Germinal center (tissue), 1 donor: ENCODE results near the gene TCF15.

ENCODE experiments used
- DNase-seq: peaks from one replicate; pipeline ENCODE4 v3.0.0; 2012; ENCODE audit warnings: mixed read lengths, low spot score

Gene TCF15

GRCh38 chr20:611047-611842, 1.1 kb upstream of the TCF15 start:
- DNase-seq = no peak

GRCh38 chr20:609371-609964, 641 bp downstream of the TCF15 start:
- no peak for DNase-seq

GRCh38 chr20:608970-609369, 1.1 kb downstream of the TCF15 start:
- DNase-seq = no peak

- DNase-seq = no peak
Measured at GRCh38 chr20:607476-607875, 2.6 kb downstream of the TCF15 start.

GRCh38 chr20:605237-605636, 4.9 kb downstream of the TCF15 start:
- DNase-seq = no peak

GRCh38 chr20:603116-603640, 6.9 kb downstream of the TCF15 start:
- DNase-seq = no peak

GRCh38 chr20:602111-602970, 7.8 kb downstream of the TCF15 start:
- no peak for DNase-seq

- no peak for DNase-seq
Measured at GRCh38 chr20:600736-601135, 9.4 kb downstream of the TCF15 start.

GRCh38 chr20:600141-600540, 10.0 kb downstream of the TCF15 start:
- DNase-seq = no peak

GRCh38 chr20:598133-598850, 11.8 kb downstream of the TCF15 start:
- DNase-seq = no peak

GRCh38 chr20:597560-597959, 12.5 kb downstream of the TCF15 start:
- DNase-seq = no peak

GRCh38 chr20:595330-596308, 14.5 kb downstream of the TCF15 start:
- no peak for DNase-seq

GRCh38 chr20:592506-592905, 17.6 kb downstream of the TCF15 start:
- DNase-seq = no peak

GRCh38 chr20:591941-592340, 18.2 kb downstream of the TCF15 start:
- no peak for DNase-seq

GRCh38 chr20:588932-589672, 21.0 kb downstream of the TCF15 start:
- peak; percentile 49 for DNase-seq

GRCh38 chr20:588476-588875, 21.6 kb downstream of the TCF15 start:
- no peak for DNase-seq

GRCh38 chr20:584971-585301, 25.2 kb downstream of the TCF15 start:
- no peak for DNase-seq

- DNase-seq = no peak
Measured at GRCh38 chr20:584161-584970, 25.7 kb downstream of the TCF15 start.

GRCh38 chr20:582204-582603, 27.9 kb downstream of the TCF15 start:
- DNase-seq = no peak
